Stimulated activated CD8-positive, alpha-beta memory T cell treated with anti-CD3 and anti-CD28 coated beads, Interleukin-7, amount 100 ng/mL, for 1 hour (primary cell): ENCODE data around the gene SCUBE3.

ENCODE experiments used
- DNase-seq, 2 donors: peaks; one replicate each; pipeline ENCODE4 v3.0.0-alpha.2; 2020; ENCODE audit warnings: low read depth in 2 of 2

SCUBE3 gene

GRCh38 chr6:35239581-35239980 lies 25.8 kb downstream of the SCUBE3 start:
- DNase-seq: no peak

- DNase-seq: peak; percentile 45 to 59
These were observed 27.4 kb downstream of the SCUBE3 start for GRCh38 chr6:35240838-35241801.

GRCh38 chr6:35242486-35242885 lies 28.7 kb downstream of the SCUBE3 start:
- DNase-seq: no peak

GRCh38 chr6:35242906-35243305 lies 29.1 kb downstream of the SCUBE3 start:
- no peak for DNase-seq

- no peak for DNase-seq
These were observed 29.7 kb downstream of the SCUBE3 start for GRCh38 chr6:35243386-35243958.

- no peak for DNase-seq
These were observed 30.8 kb downstream of the SCUBE3 start for GRCh38 chr6:35244551-35244950.

GRCh38 chr6:35247642-35248231 lies 34.0 kb downstream of the SCUBE3 start:
- no peak for DNase-seq

- DNase-seq: no peak
These were observed 34.5 kb downstream of the SCUBE3 start for GRCh38 chr6:35248300-35248699.

- no peak for DNase-seq
These were observed 35.2 kb downstream of the SCUBE3 start for GRCh38 chr6:35248965-35249364.

- DNase-seq: no peak
These were observed 38.2 kb downstream of the SCUBE3 start for GRCh38 chr6:35251949-35252348.

- DNase-seq: no peak
These were observed 39.5 kb downstream of the SCUBE3 start for GRCh38 chr6:35253249-35253648.

- no peak for DNase-seq
These were observed 44.6 kb downstream of the SCUBE3 start for GRCh38 chr6:35258336-35258735.

GRCh38 chr6:35258858-35259193 lies 45.1 kb downstream of the SCUBE3 start:
- no peak for DNase-seq

- peak; percentile 73 to 79 for DNase-seq
These were observed 45.6 kb downstream of the SCUBE3 start, which contains the start of gene ZNF76 for GRCh38 chr6:35259194-35259947. ZNF76 (plus strand) TSS chr6:35259735; CDS start chr6:35281152, 21,417 bp downstream.

GRCh38 chr6:35259948-35260590 lies 46.3 kb downstream of the SCUBE3 start:
- DNase-seq: peak; percentile 43 to 46

- no peak for DNase-seq
These were observed 47.1 kb downstream of the SCUBE3 start for GRCh38 chr6:35260591-35261570.

- no peak for DNase-seq
These were observed 48.8 kb downstream of the SCUBE3 start for GRCh38 chr6:35262596-35262995.

GRCh38 chr6:35264550-35265274 lies 51.0 kb downstream of the SCUBE3 start:
- DNase-seq: no peak

GRCh38 chr6:35265523-35265922 lies 51.8 kb downstream of the SCUBE3 start:
- DNase-seq: no peak

GRCh38 chr6:35267446-35267845 lies 53.7 kb downstream of the SCUBE3 start:
- DNase-seq: no peak
